Naive thymus-derived CD4-positive, alpha-beta T cell (primary cell): ENCODE data around the gene IL13RA2. TPM values are rescaled to one million over a fixed set of nuclear protein-coding genes. Genes with fewer than 3 reads are reported as not detected.

Experiments used
- ATAC-seq: fragments of 150-1000 bp; cut with Tn5 transposase; 2 replicates; pipeline ENCODE4 v1.10.0; 2021; ENCODE audit warnings: mild to moderate bottlenecking, moderate library complexity
- CTCF ChIA-PET: fragments of 350-600 bp; sonication (Branson Sonifier 250); formaldehyde crosslinking; loops from one replicate; lab custom pipeline; 2021; ENCODE audit warnings: antibody characterized with exemption; lab: Charles Lee
- POLR2A ChIA-PET: fragments of 350-600 bp; sonication (Branson Sonifier 250); formaldehyde crosslinking; loops from one replicate; lab custom pipeline; 2021; ENCODE audit warnings: antibody characterized with exemption, inconsistent platforms; lab: Charles Lee
- DNase-seq, 9 donors: peaks; one replicate each; pipeline versions ENCODE4 v3.0.0 to v3.0.0-alpha.2; 2020 to 2022; ENCODE audit warnings: mixed read lengths in 1 of 9
- H3K27ac ChIP-seq: one replicate; pipeline ENCODE4 v1.7.0; 2013; ENCODE audit warnings: mild to moderate bottlenecking, low read depth, low read length, moderate library complexity
- H3K27me3 ChIP-seq, 2 donors: one replicate each; pipeline ENCODE4 v1.7.0; 2013; ENCODE audit warnings: low read length in 2 of 2, mild to moderate bottlenecking in 2 of 2, moderate library complexity in 2 of 2; ENCODE audit not compliant: control insufficient read depth in 2 of 2, insufficient read depth in 2 of 2
- H3K36me3 ChIP-seq, 3 experiments: 1 replicate in 2 of 3; 2 replicates in 1 of 3; pipeline ENCODE4 v1.7.0; 2013; ENCODE audit warnings: low read length in 3 of 3, mild to moderate bottlenecking in 3 of 3, moderate library complexity in 1 of 3; ENCODE audit not compliant: insufficient read depth in 3 of 3, control insufficient read depth in 2 of 3
- H3K4me1 ChIP-seq, 2 donors: one replicate each; pipeline ENCODE4 v1.7.0; 2013; ENCODE audit warnings: low read length in 2 of 2, mild to moderate bottlenecking in 2 of 2, moderate library complexity in 1 of 2; ENCODE audit not compliant: control insufficient read depth in 2 of 2, insufficient read depth in 2 of 2
- H3K4me3 ChIP-seq: 2 replicates; pipeline ENCODE4 v1.7.0; 2013; ENCODE audit warnings: mild to moderate bottlenecking, low read length
- H3K9me3 ChIP-seq, 3 experiments: 1 replicate in 2 of 3; 2 replicates in 1 of 3; pipeline ENCODE4 v1.7.0; 2013; ENCODE audit warnings: low read length in 3 of 3; ENCODE audit not compliant: control insufficient read depth in 2 of 3
- H3K27ac Mint-ChIP-seq, 9 donors: one replicate each; pipeline ENCODE4 v1.8.0; 2020 to 2022; ENCODE audit warnings: mixed read lengths in 9 of 9, mild to moderate bottlenecking in 8 of 9, moderate library complexity in 5 of 9, inconsistent platforms in 2 of 9
- H3K27me3 Mint-ChIP-seq, 5 donors: one replicate each; pipeline ENCODE4 v1.8.0; 2021 to 2022; ENCODE audit warnings: mixed read lengths in 5 of 5, mild to moderate bottlenecking in 1 of 5
- H3K36me3 Mint-ChIP-seq, 5 donors: one replicate each; pipeline ENCODE4 v1.8.0; 2020 to 2022; ENCODE audit warnings: mixed read lengths in 5 of 5, mild to moderate bottlenecking in 3 of 5, inconsistent platforms in 1 of 5
- H3K4me1 Mint-ChIP-seq, 7 donors: one replicate each; pipeline ENCODE4 v1.8.0; 2020 to 2022; ENCODE audit warnings: mixed read lengths in 7 of 7, mild to moderate bottlenecking in 3 of 7, inconsistent platforms in 1 of 7
- H3K4me3 Mint-ChIP-seq, 10 donors: one replicate each; pipeline ENCODE4 v1.8.0; 2020 to 2022; ENCODE audit warnings: mild to moderate bottlenecking in 10 of 10, mixed read lengths in 10 of 10, moderate library complexity in 6 of 10, inconsistent platforms in 2 of 10
- H3K9me3 Mint-ChIP-seq, 11 donors: one replicate each; pipeline ENCODE4 v1.8.0; 2020 to 2022; ENCODE audit warnings: mixed read lengths in 11 of 11, mild to moderate bottlenecking in 4 of 11, inconsistent platforms in 1 of 11, moderate library complexity in 1 of 11
- intact Hi-C, 2 donors: fragments of 100-400 bp; cut with micrococcal nuclease; formaldehyde crosslinking; loops; one replicate each; pipeline ENCODE4 v1.15.1; 2023
- polyA plus RNA-seq, 2 donors: library from polyadenylated mRNA; unstranded; fragments of 300-500 nt; fragmentation: Illumina TruSeq; gene quantifications; one replicate each; pipeline ENCODE4 v1.2.3, GENCODE V29; 2021
- total RNA-seq, 6 experiments: library from RNA in 5 of 6; stranded (reverse) in 5 of 6; gene quantifications; 1 replicate in 5 of 6; 2 replicates in 1 of 6; pipeline ENCODE4 v1.2.3 and lab custom pipeline; 2021 to 2026

IL13RA2 gene
- total and polyA plus RNA-seq, 7 experiments from 2014 or later = not detected

- Mint-ChIP-seq H3K27me3 (no peaks in the 10 kb centered on the region), H3K9me3 (peaks cover 0 to 3% (median 0%) of the 10 kb centered on the region in 11 donors), H3K36me3 (no peaks in the 10 kb centered on the region), H3K4me1 (no peaks in the 10 kb centered on the region), H3K4me3 (no peak overlapping the region), H3K27ac (no peak overlapping the region)
- Histone ChIP-seq H3K36me3 (no peaks in the 10 kb centered on the region), H3K27ac (no peak overlapping the region), H3K4me1 (no peaks in the 10 kb centered on the region), H3K9me3 (no peaks in the 10 kb centered on the region), H3K4me3 (no peak overlapping the region), H3K27me3 (no peaks in the 10 kb centered on the region)
- DNase-seq = no peak
- no peak for ATAC-seq
- ChIA-PET POLR2A (no interaction called here), CTCF (no interaction called here)
- intact Hi-C loops = no loop called here
Observed at GRCh38 chrX:115011428-115011827, 6.0 kb downstream of the IL13RA2 start.

GRCh38 chrX:114999906-115000305 lies 17.5 kb downstream of the IL13RA2 start:
- Histone ChIP-seq H3K4me3 (no peak overlapping the region), H3K4me1 (no peaks in the 10 kb centered on the region), H3K27me3 (no peaks in the 10 kb centered on the region), H3K36me3 (no peaks in the 10 kb centered on the region), H3K27ac (no peak overlapping the region), H3K9me3 (no peaks in the 10 kb centered on the region)
- Mint-ChIP-seq H3K4me3 (no peak overlapping the region), H3K36me3 (no peaks in the 10 kb centered on the region), H3K9me3 (peaks cover 0 to 6% (median 0%) of the 10 kb centered on the region in 11 donors), H3K27ac (no peak overlapping the region), H3K27me3 (no peaks in the 10 kb centered on the region), H3K4me1 (no peaks in the 10 kb centered on the region)
- ChIA-PET POLR2A (no interaction called here), CTCF (no interaction called here)
- no peak for ATAC-seq
- intact Hi-C loops = no loop called here
- DNase-seq = no peak

- Histone ChIP-seq H3K9me3 (no peaks in the 10 kb centered on the region), H3K27ac (no peak overlapping the region), H3K36me3 (no peaks in the 10 kb centered on the region), H3K4me3 (no peak overlapping the region), H3K4me1 (no peaks in the 10 kb centered on the region), H3K27me3 (no peaks in the 10 kb centered on the region)
- no peaks in the 10 kb centered on the region for H3K36me3 Mint-ChIP-seq
- ATAC-seq (no peak), DNase-seq (no peak)
- H3K9me3 Mint-ChIP-seq = peaks cover 0 to 3% (median 0%) of the 10 kb centered on the region in 11 donors
- H3K27ac Mint-ChIP-seq = no peak overlapping the region
- H3K4me3 Mint-ChIP-seq = no peak overlapping the region
- H3K27me3 Mint-ChIP-seq = no peaks in the 10 kb centered on the region
- ChIA-PET POLR2A (no interaction called here), CTCF (no interaction called here)
- no peaks in the 10 kb centered on the region for H3K4me1 Mint-ChIP-seq
- intact Hi-C loops = no loop called here
Observed at GRCh38 chrX:114997779-114998178, 19.6 kb downstream of the IL13RA2 start.

GRCh38 chrX:114985967-114986592 lies 31.3 kb downstream of the IL13RA2 start:
- H3K27ac Mint-ChIP-seq = no peak overlapping the region
- H3K4me1 ChIP-seq = no peaks in the 10 kb centered on the region
- H3K36me3 Mint-ChIP-seq = no peaks in the 10 kb centered on the region
- no peaks in the 10 kb centered on the region for H3K36me3 ChIP-seq
- ATAC-seq (no peak), DNase-seq (no peak)
- H3K27me3 ChIP-seq = no peaks in the 10 kb centered on the region
- H3K27me3 Mint-ChIP-seq = no peaks in the 10 kb centered on the region
- H3K4me3 ChIP-seq = no peak overlapping the region
- no peak overlapping the region for H3K27ac ChIP-seq
- peaks cover 0 to 11% (median 0%) of the 10 kb centered on the region in 11 donors for H3K9me3 Mint-ChIP-seq
- intact Hi-C loops = no loop called here
- H3K9me3 ChIP-seq = no peaks in the 10 kb centered on the region
- CTCF ChIA-PET = no interaction called here
- H3K4me1 Mint-ChIP-seq = no peaks in the 10 kb centered on the region
- no peak overlapping the region for H3K4me3 Mint-ChIP-seq
- POLR2A ChIA-PET = no interaction called here

- H3K4me1 ChIP-seq = no peaks in the 10 kb centered on the region
- Mint-ChIP-seq H3K4me3 (no peak overlapping the region), H3K27ac (no peak overlapping the region), H3K27me3 (no peaks in the 10 kb centered on the region), H3K9me3 (peaks cover 0 to 10% (median 0%) of the 10 kb centered on the region in 11 donors), H3K36me3 (no peaks in the 10 kb centered on the region), H3K4me1 (no peaks in the 10 kb centered on the region)
- H3K27me3 ChIP-seq = no peaks in the 10 kb centered on the region
- ATAC-seq (no peak), DNase-seq (no peak)
- H3K9me3 ChIP-seq = no peaks in the 10 kb centered on the region
- no peaks in the 10 kb centered on the region for H3K36me3 ChIP-seq
- H3K27ac ChIP-seq = no peak overlapping the region
- H3K4me3 ChIP-seq = no peak overlapping the region
- CTCF ChIA-PET = no interaction called here
- intact Hi-C loops = no loop called here
- POLR2A ChIA-PET = no interaction called here
Observed at GRCh38 chrX:114976292-114976691, 41.1 kb downstream of the IL13RA2 start.

DNA sequence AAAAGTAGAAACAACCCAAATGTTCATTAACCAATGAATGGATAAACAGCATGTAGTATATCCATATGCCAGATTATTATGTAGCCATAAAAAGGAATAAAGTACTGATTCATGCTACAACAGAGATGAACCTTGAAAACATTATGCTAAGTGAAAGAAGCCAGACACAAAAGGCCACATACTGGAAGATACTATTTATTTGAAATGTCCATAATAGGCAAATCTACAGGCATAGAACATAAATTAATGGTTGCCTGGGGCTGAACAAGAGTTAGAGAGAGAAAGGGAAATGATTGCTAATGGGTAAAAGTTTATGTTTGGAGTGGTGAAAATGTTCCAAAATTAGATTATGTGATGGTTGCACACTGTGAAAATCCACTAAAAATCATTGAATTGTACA lies 44.4 kb downstream of the IL13RA2 start:
- no peaks in the 10 kb centered on the region for H3K36me3 ChIP-seq
- H3K9me3 ChIP-seq = no peaks in the 10 kb centered on the region
- no peak overlapping the region for H3K4me3 ChIP-seq
- no peaks in the 10 kb centered on the region for H3K27me3 ChIP-seq
- DNase-seq (no peak), ATAC-seq (no peak)
- no peaks in the 10 kb centered on the region for H3K36me3 Mint-ChIP-seq
- H3K4me1 ChIP-seq = no peaks in the 10 kb centered on the region
- H3K27ac ChIP-seq = no peak overlapping the region
- H3K27ac Mint-ChIP-seq = no peak overlapping the region
- POLR2A ChIA-PET = no interaction called here
- peaks cover 0 to 6% (median 0%) of the 10 kb centered on the region in 11 donors for H3K9me3 Mint-ChIP-seq
- intact Hi-C loops = no loop called here
- CTCF ChIA-PET = no interaction called here
- H3K27me3 Mint-ChIP-seq = no peaks in the 10 kb centered on the region
- H3K4me1 Mint-ChIP-seq = no peaks in the 10 kb centered on the region
- H3K4me3 Mint-ChIP-seq = no peak overlapping the region

- Histone ChIP-seq H3K27ac (no peak overlapping the region), H3K36me3 (no peaks in the 10 kb centered on the region), H3K4me1 (no peaks in the 10 kb centered on the region), H3K4me3 (no peak overlapping the region), H3K9me3 (no peaks in the 10 kb centered on the region), H3K27me3 (no peaks in the 10 kb centered on the region)
- Mint-ChIP-seq H3K4me3 (no peak overlapping the region), H3K27ac (no peak overlapping the region), H3K36me3 (no peaks in the 10 kb centered on the region), H3K27me3 (no peaks in the 10 kb centered on the region), H3K4me1 (no peaks in the 10 kb centered on the region), H3K9me3 (peaks cover 0 to 9% (median 0%) of the 10 kb centered on the region in 11 donors)
- ChIA-PET CTCF (no interaction called here), POLR2A (no interaction called here)
- DNase-seq (no peak), ATAC-seq (no peak)
- intact Hi-C loops = no loop called here
Observed at GRCh38 chrX:114970806-114971205, 46.6 kb downstream of the IL13RA2 start.
